GOT3 (cell line): ENCODE results near the gene TEKT5.
"Not testable (repeated sequence)": the region's sequence is repeated elsewhere in the genome, so short reads cannot be mapped to it uniquely, and the experiment has no call there.

ENCODE experiments used
- DNase-seq: peaks from one replicate; lab custom pipeline; 2025; ENCODE audit warnings: mixed read lengths; lab: John Stamatoyannopoulos, UW

Gene TEKT5

GRCh38 chr16:10684511-10685151, 10.1 kb downstream of the TEKT5 start:
- DNase-seq = no peak

GRCh38 chr16:10683170-10683569, 11.6 kb downstream of the TEKT5 start:
- no peak for DNase-seq

- DNase-seq = no peak
Measured at GRCh38 chr16:10682604-10683003, 12.1 kb downstream of the TEKT5 start.

GRCh38 chr16:10681310-10682308, 13.1 kb downstream of the TEKT5 start:
- DNase-seq = no peak

DNA sequence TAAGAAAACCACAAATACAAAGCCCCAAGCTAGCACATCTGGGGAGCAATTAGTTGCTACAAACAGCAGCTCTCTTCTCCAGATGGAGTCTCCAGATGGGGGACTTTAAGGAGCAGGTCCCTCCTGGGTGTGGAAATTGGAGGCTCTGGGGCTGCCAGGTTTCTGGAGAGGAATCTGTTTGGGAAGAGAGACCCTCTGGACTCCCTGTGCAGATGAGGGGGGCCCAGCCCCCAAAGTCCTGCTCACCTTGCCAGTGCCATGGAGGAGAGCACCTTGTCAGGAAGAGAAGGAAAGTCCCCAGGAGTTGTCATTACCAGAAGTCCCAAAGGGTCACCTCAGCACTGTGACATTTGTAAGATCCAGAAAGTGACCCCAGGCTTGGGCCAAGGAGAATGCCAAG, 14.8 kb downstream of the TEKT5 start:
- no peak for DNase-seq

GRCh38 chr16:10679441-10679840, 15.3 kb downstream of the TEKT5 start:
- not testable (repeated sequence) for DNase-seq

DNA sequence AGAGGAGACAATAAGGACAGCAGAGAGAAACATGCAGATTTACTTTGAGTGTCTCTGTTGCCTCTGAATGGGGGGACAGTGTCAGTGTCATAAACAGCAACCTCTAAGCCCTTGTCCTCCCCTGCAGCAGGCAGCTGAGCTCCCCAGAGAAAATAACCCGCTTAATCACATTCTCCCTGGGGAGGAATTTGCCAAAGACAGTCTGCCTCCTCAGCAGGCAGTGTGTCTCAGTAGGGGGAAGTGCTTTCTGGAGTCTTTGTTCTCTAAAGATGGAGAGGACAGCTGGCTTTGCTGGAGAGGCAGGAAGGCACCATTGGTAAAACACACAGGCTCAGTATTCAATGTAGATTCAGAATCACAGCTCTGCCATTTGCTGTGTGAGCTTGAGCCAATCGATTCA, 16.1 kb downstream of the TEKT5 start:
- no peak for DNase-seq

DNA sequence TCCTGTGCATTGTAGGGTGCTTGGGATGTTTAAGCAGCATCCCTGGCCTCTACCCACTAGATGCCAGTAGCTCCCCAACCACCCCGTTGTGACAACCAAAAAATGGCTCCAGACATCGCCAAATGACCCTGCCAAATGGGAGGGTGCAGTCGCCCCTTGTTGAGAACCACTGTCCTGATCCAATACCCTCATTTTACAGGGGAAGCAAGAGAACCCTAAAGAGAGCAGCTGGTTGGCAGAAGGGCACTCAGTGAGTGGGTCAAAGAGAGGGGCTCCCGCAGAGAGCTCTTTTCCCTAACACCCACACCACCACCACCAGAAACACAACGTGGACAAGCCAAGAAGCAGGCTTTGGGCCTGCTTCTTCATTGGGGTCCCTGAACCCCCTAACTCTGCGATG, 18.4 kb downstream of the TEKT5 start:
- no peak for DNase-seq

GRCh38 chr16:10675861-10676260, 18.9 kb downstream of the TEKT5 start:
- DNase-seq = no peak

- no peak for DNase-seq
Measured at GRCh38 chr16:10675216-10675615, 19.5 kb downstream of the TEKT5 start.

DNA sequence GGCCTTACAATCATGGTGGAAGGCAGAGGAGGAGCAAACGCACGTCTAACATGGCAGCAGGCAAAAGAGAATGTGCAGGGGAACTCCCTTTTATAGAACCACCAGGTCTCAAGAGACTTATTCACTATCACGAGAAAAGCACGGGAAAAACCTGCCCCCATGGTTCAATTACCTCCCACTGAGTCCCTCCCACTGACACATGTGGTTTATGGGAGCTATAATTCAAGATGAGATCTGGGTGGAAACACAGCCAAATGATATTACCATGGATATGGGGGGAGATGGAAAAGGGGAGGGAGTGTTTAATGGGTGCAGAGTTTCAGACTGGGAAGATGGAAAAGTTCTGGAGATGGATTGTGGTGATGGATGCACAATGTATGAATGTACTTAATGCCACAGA, 23.0 kb downstream of the TEKT5 start:
- DNase-seq = no peak

DNA sequence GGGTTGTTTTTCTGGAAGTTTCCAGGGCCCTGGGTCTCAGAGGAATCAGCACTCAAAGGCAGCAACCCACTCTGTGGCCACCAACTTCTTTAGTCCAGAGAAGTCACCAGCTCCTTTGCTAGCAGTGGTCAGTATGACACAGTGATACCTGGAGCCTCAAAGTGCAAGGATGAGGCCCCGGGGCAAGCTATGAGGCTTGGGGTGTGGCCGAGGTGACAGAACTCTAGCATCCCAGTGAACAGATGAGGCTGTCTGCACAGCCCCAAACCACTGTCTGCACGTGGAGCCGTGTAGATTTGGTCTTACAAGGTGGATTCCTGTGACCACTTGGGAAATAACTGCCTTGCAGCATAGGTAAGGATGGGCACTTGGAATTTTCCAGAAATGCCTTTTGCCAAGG, 24.9 kb downstream of the TEKT5 start:
- no peak for DNase-seq

- no peak for DNase-seq
Measured at GRCh38 chr16:10668322-10669045, 26.2 kb downstream of the TEKT5 start.

DNA sequence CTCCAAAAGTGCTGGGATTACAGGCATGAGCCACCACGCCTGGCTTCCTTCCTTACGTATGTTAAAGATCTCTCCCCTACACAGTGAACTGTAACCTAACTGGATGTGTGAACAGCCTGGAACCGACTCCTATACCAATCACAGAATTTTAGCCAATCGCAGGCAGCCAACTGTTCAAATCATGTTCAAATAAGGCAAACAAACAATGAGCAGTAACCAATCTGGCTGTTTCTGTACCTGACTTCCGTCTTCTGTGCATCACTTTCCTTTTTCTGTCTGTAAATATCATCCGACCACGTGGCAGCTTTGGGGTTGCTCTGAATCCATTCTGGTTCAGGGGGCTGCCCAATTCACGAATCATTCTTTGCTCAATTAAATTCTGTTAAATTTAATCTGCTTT, 27.5 kb downstream of the TEKT5 start:
- DNase-seq = no peak

- DNase-seq = no peak
Measured at GRCh38 chr16:10666291-10666690, 28.4 kb downstream of the TEKT5 start.

GRCh38 chr16:10665166-10665565, 29.6 kb downstream of the TEKT5 start:
- DNase-seq = no peak

DNA sequence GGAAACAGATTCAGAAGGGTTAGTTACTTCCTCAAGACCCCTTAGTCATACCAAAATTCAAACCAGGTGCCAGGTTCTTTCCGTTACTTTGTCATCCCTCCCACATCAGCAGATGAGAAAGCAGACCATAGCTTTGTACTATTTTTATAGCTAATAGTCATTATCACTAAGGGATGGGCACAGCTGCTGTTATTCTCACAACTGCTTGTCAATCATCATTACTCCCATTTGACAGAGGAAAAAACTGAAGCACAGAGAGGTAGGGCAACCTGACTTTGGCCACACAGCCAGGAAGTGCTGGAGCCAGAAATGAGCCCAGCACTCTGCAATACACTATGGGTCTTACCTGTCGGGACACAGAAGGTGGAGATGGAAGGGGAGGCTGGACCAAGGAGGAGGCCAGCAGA, 30.0 kb downstream of the TEKT5 start:
- no peak for DNase-seq

DNA sequence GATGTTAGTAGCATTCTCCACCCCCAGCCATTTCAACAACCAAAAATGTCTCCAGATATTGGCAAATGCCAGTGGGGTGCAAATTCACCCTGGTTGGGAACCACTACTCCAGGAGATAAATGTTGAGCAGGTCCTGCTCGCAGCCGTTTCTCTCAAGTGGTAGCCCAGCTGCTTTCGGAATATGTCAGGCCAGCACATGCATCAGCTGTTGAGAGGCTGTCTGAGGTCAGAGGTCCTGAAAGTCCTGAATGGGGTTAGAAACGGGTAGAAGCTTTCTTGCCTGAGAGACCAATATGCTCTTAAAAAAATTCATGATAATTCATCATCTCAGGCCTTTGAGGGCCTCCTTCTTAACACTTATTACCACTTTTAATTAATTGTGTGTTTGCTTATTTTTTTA, 31.0 kb downstream of the TEKT5 start:
- no peak for DNase-seq

GRCh38 chr16:10663146-10663545, 31.6 kb downstream of the TEKT5 start:
- DNase-seq = no peak

- no peak for DNase-seq
Measured at GRCh38 chr16:10662212-10662611, 32.5 kb downstream of the TEKT5 start.

- DNase-seq = no peak
Measured at GRCh38 chr16:10661737-10662136, 33.0 kb downstream of the TEKT5 start.

DNA sequence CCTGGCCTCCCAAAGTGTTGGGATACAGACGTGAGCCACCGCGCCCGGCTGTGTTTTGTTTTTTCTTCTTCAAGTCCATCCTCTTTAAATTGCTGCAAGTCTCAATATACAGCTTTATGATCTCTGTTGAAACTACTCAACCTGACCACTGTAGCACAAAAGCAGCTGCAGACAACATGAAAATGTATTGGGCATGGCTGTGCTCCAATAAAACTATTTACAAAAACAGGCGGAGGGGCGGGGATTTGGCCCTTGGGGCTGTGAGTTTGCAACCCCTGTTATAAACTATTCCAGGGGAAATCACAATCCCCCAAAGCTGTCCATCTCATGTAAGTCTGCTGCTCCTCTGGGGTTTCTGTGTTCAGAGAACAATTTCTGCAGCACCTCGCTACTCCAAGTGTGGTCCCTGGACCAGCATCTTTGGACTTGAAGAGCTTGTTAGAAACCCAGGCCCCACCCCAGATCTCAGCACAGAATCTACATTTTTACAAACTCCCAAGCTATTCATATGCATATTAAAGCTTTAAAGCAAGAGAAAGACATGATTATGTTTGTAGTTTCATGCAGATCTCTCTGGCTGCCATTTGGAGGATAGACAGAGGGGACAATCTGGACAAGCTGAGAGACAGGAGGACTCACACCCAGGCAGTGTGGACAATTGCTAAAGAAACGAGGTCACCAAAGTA, 33.6 kb downstream of the TEKT5 start:
- no peak for DNase-seq
